ENCODE data around the gene SLC16A4. TPM values are rescaled to one million over a fixed set of nuclear protein-coding genes. Genes with fewer than 3 reads are reported as not detected.

SLC16A4 gene
- polyA plus RNA-seq, 1 of the 3 experiments (the other 2 are of a cell fraction) = 3.0 TPM

DNA sequence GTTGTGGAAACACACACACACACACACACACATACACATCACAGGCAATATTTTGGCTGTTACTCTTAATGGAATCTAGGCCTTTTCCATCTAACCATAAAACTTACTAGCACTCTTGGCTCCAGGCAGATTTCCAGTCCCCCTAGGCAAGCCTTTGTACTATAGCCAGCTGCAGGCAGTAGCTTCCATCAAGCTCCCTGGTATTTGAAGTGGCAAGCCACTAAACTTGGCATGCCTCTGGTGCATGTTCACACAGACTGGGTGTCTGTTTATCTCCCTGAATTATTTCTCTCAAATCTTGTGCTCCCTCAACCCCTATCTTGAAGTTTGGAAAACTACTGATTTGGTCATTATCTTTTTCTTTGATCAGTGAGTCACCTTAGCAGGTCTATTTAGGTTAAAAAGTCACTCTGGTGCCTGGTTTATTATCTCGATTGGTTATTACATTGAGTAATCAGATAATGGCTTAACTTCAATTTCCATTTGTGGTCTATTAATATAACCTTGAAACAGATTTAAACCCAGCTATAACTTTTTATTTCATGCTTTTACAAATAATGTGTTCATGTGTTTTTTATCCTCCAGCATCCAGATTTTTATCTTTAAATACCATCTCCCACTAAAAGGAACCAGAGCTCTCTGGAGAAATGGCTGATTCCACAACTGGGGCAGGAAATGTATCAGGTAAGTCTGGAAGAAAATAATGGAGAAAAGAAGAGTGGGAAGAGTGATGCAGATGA, 54.4 kb downstream of the SLC16A4 start:
- Histone ChIP-seq H3K79me2 (ENCODE audit: insufficient read depth) (peaks cover 28% of the 10 kb centered on the region), H3K27me3 (ENCODE audit: insufficient read depth) (no peaks in the 10 kb centered on the region), H3K9me2 (no peaks in the 10 kb centered on the region), H3K4me2 (peak overlapping the region; percentile 95; the same call in 1 of the 2 replicates), H3F3A (replicated peaks; ENCODE audit: insufficient read depth) (peaks cover 11% of the 10 kb centered on the region), H3K4me1 (ENCODE audit: control insufficient read depth in 1 of 2, insufficient read depth in 2 of 2, low read depth in 1 of 2, low read length in 1 of 2) (peaks cover 12 to 30% of the 10 kb centered on the region in 2 experiments; a peak in 3 of 4 replicates), H3K4me3 (ENCODE audit: low read depth in 2 of 2, low read length in 1 of 2) (no peak overlapping the region), H2AFZ (ENCODE audit: low read depth) (no peak overlapping the region), H3K36me3 (replicated peaks in 1 of 2; ENCODE audit: control insufficient read depth in 1 of 2, insufficient read depth in 2 of 2, low read length in 1 of 2) (peaks cover 7 to 12% of the 10 kb centered on the region in 2 experiments), H3K27ac (ENCODE audit: low read depth in 2 of 2, low read length in 1 of 2) (peak overlapping the region in 1 of 2 experiments; percentile 98; a peak in 2 of 4 replicates), H4K20me1 (ENCODE audit: insufficient read depth) (peaks cover 18% of the 10 kb centered on the region), H3K9me3 (no peaks in the 10 kb centered on the region), H3K9ac (no peak overlapping the region)
- TF ChIP-seq RXRA (IDR thresholded peaks at IDR 0.05; ENCODE audit: borderline replicate concordance, low read depth) (0 out of 2 replicates have a peak, but pooled peaks have one; percentile 26), RCOR1 (IDR thresholded peaks at IDR 0.05; ENCODE audit: low read length) (peak; percentile 26; the same call in 1 of the 2 replicates), TCF12 (IDR thresholded peaks at IDR 0.05) (peak; percentile 30), JUND (IDR thresholded peaks at IDR 0.05) (0 out of 2 replicates have a peak, but pooled peaks have one; percentile 25), GATA2 (CRISPR knock-in tag; IDR thresholded peaks at IDR 0.05) (peak; percentile 45), NFIC (IDR thresholded peaks at IDR 0.05; ENCODE audit: borderline replicate concordance) (no peak), TAF1 (IDR thresholded peaks at IDR 0.05; ENCODE audit: borderline replicate concordance, low read depth, low read length) (no peak), EP300 (IDR thresholded peaks at IDR 0.05; ENCODE audit: borderline replicate concordance in 1 of 2, low read depth in 1 of 2, low read length in 1 of 2) (no peak; a peak in 1 of 4 replicates), EZH2phosphoT487 (IDR thresholded peaks at IDR 0.05; ENCODE audit: borderline replicate concordance, low read depth) (no peak), YY1 (IDR thresholded peaks at IDR 0.05; ENCODE audit: low read depth) (no peak), GABPA (IDR thresholded peaks at IDR 0.05; ENCODE audit: low read depth) (no peak), RFX5 (IDR thresholded peaks at IDR 0.05; ENCODE audit: low read length) (no peak)
- TF ChIP-seq, protein P1, sequence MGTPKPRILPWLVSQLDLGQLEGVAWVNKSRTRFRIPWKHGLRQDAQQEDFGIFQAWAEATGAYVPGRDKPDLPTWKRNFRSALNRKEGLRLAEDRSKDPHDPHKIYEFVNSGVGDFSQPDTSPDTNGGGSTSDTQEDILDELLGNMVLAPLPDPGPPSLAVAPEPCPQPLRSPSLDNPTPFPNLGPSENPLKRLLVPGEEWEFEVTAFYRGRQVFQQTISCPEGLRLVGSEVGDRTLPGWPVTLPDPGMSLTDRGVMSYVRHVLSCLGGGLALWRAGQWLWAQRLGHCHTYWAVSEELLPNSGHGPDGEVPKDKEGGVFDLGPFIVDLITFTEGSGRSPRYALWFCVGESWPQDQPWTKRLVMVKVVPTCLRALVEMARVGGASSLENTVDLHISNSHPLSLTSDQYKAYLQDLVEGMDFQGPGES (IDR thresholded peaks at IDR 0.05; ENCODE audit: low read depth, low read length) = no peak
- TF ChIP-seq, protein P2, sequence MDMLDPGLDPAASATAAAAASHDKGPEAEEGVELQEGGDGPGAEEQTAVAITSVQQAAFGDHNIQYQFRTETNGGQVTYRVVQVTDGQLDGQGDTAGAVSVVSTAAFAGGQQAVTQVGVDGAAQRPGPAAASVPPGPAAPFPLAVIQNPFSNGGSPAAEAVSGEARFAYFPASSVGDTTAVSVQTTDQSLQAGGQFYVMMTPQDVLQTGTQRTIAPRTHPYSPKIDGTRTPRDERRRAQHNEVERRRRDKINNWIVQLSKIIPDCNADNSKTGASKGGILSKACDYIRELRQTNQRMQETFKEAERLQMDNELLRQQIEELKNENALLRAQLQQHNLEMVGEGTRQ (IDR thresholded peaks at IDR 0.05; ENCODE audit: borderline replicate concordance, low read depth, low read length) = no peak
- TF ChIP-seq, protein P3, sequence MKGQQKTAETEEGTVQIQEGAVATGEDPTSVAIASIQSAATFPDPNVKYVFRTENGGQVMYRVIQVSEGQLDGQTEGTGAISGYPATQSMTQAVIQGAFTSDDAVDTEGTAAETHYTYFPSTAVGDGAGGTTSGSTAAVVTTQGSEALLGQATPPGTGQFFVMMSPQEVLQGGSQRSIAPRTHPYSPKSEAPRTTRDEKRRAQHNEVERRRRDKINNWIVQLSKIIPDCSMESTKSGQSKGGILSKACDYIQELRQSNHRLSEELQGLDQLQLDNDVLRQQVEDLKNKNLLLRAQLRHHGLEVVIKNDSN (IDR thresholded peaks at IDR 0.05; ENCODE audit: borderline replicate concordance, low read depth) = no peak
- TF ChIP-seq, protein P4, sequence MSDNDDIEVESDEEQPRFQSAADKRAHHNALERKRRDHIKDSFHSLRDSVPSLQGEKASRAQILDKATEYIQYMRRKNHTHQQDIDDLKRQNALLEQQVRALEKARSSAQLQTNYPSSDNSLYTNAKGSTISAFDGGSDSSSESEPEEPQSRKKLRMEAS (IDR thresholded peaks at IDR 0.05; ENCODE audit: low read depth) = no peak
- TF ChIP-seq, protein P5, sequence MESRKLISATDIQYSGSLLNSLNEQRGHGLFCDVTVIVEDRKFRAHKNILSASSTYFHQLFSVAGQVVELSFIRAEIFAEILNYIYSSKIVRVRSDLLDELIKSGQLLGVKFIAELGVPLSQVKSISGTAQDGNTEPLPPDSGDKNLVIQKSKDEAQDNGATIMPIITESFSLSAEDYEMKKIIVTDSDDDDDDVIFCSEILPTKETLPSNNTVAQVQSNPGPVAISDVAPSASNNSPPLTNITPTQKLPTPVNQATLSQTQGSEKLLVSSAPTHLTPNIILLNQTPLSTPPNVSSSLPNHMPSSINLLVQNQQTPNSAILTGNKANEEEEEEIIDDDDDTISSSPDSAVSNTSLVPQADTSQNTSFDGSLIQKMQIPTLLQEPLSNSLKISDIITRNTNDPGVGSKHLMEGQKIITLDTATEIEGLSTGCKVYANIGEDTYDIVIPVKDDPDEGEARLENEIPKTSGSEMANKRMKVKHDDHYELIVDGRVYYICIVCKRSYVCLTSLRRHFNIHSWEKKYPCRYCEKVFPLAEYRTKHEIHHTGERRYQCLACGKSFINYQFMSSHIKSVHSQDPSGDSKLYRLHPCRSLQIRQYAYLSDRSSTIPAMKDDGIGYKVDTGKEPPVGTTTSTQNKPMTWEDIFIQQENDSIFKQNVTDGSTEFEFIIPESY (IDR thresholded peaks at IDR 0.05; ENCODE audit: borderline replicate concordance, low read depth) = no peak
- peak; percentile 12 for DNase-seq
- WGBS (ENCODE audit: low lambda C conversion rate) = 0% methylated on average over 1 of the region's 1 CpG
- POLR2A ChIA-PET = no interaction called here
- CTCF ChIA-PET = interaction anchor here (0.6 to 10.0 kb wide), 14 partner anchors 10 to 373 kb away, joined by 3 to 100 read pairs (median 6); no protein-coding TSS in a partner anchor

All from SK-N-SH (cell line).